GM21528 (cell line): ENCODE results near the gene OGA.

Experiments used
- ATAC-seq: cut with Tn5 transposase; IDR thresholded peaks from one replicate; pipeline ENCODE4 v1.9.1; 2021; ENCODE audit warnings: mild to moderate bottlenecking, moderate library complexity; ENCODE audit not compliant: unreplicated experiment, low FRiP score

The OGA gene

GRCh38 chr10:101818119-101818871 lies at the start of gene OGA:
Gene OGA, minus strand, starts transcription at chr10:101818444. Its CDS starts 422 bp downstream, at chr10:101818022.
- ATAC-seq: peak; percentile 84

- no peak for ATAC-seq
These were observed 49.7 kb upstream of the OGA start for GRCh38 chr10:101867931-101868330.

GRCh38 chr10:101859530-101859929 lies 41.3 kb upstream of the OGA start:
- no peak for ATAC-seq

GRCh38 chr10:101858723-101859500 lies 40.7 kb upstream of the OGA start:
- ATAC-seq: no peak

- no peak for ATAC-seq
These were observed 39.7 kb upstream of the OGA start for GRCh38 chr10:101857802-101858476.

GRCh38 chr10:101856626-101857025 lies 38.4 kb upstream of the OGA start:
- ATAC-seq: no peak

- no peak for ATAC-seq
These were observed 33.3 kb upstream of the OGA start for GRCh38 chr10:101851411-101852116.

- no peak for ATAC-seq
These were observed 32.5 kb upstream of the OGA start for GRCh38 chr10:101850749-101851148.

GRCh38 chr10:101848894-101849351 lies 30.7 kb upstream of the OGA start:
- ATAC-seq: no peak

- no peak for ATAC-seq
These were observed 30.2 kb upstream of the OGA start for GRCh38 chr10:101848408-101848807.

GRCh38 chr10:101845893-101846292 lies 27.6 kb upstream of the OGA start:
- ATAC-seq: no peak

- ATAC-seq: no peak
These were observed 25.1 kb upstream of the OGA start, which contains the start of gene KCNIP2 for GRCh38 chr10:101843032-101844021. Gene KCNIP2, minus strand, starts transcription at chr10:101843800. Its CDS starts 232 bp downstream, at chr10:101843568.

GRCh38 chr10:101841826-101842225 lies 23.6 kb upstream of the OGA start:
- no peak for ATAC-seq

GRCh38 chr10:101840741-101841453 lies 22.7 kb upstream of the OGA start:
- ATAC-seq: peak; percentile 41

GRCh38 chr10:101840102-101840684 lies 21.9 kb upstream of the OGA start:
- ATAC-seq: no peak

GRCh38 chr10:101839416-101840063 lies 21.3 kb upstream of the OGA start:
- no peak for ATAC-seq

- no peak for ATAC-seq
These were observed 20.8 kb upstream of the OGA start for GRCh38 chr10:101839002-101839401.
